ENCODE results near the gene GPANK1. TPM values are rescaled to one million over a fixed set of nuclear protein-coding genes. Genes with fewer than 3 reads are reported as not detected.

The GPANK1 gene
- total and polyA plus RNA-seq, 9 of the 15 experiments (the other 6 are each of a cell fraction or from before 2014, with no cell fraction given) = 32.2 to 111 (median 46.3) TPM

GRCh38 chr6:31676904-31677303, 12.1 kb upstream of the GPANK1 start (continued):
- TF ChIP-seq, protein P1, sequence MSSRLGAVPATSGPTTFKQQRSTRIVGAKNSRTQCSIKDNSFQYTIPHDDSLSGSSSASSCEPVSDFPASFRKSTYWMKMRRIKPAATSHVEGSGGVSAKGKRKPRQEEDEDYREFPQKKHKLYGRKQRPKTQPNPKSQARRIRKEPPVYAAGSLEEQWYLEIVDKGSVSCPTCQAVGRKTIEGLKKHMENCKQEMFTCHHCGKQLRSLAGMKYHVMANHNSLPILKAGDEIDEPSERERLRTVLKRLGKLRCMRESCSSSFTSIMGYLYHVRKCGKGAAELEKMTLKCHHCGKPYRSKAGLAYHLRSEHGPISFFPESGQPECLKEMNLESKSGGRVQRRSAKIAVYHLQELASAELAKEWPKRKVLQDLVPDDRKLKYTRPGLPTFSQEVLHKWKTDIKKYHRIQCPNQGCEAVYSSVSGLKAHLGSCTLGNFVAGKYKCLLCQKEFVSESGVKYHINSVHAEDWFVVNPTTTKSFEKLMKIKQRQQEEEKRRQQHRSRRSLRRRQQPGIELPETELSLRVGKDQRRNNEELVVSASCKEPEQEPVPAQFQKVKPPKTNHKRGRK (tag; IDR thresholded peaks at IDR 0.05) = no peak
- TF ChIP-seq, protein P2, sequence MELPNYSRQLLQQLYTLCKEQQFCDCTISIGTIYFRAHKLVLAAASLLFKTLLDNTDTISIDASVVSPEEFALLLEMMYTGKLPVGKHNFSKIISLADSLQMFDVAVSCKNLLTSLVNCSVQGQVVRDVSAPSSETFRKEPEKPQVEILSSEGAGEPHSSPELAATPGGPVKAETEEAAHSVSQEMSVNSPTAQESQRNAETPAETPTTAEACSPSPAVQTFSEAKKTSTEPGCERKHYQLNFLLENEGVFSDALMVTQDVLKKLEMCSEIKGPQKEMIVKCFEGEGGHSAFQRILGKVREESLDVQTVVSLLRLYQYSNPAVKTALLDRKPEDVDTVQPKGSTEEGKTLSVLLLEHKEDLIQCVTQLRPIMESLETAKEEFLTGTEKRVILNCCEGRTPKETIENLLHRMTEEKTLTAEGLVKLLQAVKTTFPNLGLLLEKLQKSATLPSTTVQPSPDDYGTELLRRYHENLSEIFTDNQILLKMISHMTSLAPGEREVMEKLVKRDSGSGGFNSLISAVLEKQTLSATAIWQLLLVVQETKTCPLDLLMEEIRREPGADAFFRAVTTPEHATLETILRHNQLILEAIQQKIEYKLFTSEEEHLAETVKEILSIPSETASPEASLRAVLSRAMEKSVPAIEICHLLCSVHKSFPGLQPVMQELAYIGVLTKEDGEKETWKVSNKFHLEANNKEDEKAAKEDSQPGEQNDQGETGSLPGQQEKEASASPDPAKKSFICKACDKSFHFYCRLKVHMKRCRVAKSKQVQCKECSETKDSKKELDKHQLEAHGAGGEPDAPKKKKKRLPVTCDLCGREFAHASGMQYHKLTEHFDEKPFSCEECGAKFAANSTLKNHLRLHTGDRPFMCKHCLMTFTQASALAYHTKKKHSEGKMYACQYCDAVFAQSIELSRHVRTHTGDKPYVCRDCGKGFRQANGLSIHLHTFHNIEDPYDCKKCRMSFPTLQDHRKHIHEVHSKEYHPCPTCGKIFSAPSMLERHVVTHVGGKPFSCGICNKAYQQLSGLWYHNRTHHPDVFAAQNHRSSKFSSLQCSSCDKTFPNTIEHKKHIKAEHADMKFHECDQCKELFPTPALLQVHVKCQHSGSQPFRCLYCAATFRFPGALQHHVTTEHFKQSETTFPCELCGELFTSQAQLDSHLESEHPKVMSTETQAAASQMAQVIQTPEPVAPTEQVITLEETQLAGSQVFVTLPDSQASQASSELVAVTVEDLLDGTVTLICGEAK (IDR thresholded peaks at IDR 0.05) = peak; percentile 50; the same call in 1 of the 2 replicates
- TF ChIP-seq, protein P2 (CRISPR knock-in tag; IDR thresholded peaks at IDR 0.05) = no peak
- TF ChIP-seq C11orf30 (IDR thresholded peaks at IDR 0.05; ENCODE audit: low read depth) = no peak
- no peak for TF ChIP-seq TAF9B (IDR thresholded peaks at IDR 0.05; ENCODE audit: partially characterized antibody)
- TF ChIP-seq, protein P3, sequence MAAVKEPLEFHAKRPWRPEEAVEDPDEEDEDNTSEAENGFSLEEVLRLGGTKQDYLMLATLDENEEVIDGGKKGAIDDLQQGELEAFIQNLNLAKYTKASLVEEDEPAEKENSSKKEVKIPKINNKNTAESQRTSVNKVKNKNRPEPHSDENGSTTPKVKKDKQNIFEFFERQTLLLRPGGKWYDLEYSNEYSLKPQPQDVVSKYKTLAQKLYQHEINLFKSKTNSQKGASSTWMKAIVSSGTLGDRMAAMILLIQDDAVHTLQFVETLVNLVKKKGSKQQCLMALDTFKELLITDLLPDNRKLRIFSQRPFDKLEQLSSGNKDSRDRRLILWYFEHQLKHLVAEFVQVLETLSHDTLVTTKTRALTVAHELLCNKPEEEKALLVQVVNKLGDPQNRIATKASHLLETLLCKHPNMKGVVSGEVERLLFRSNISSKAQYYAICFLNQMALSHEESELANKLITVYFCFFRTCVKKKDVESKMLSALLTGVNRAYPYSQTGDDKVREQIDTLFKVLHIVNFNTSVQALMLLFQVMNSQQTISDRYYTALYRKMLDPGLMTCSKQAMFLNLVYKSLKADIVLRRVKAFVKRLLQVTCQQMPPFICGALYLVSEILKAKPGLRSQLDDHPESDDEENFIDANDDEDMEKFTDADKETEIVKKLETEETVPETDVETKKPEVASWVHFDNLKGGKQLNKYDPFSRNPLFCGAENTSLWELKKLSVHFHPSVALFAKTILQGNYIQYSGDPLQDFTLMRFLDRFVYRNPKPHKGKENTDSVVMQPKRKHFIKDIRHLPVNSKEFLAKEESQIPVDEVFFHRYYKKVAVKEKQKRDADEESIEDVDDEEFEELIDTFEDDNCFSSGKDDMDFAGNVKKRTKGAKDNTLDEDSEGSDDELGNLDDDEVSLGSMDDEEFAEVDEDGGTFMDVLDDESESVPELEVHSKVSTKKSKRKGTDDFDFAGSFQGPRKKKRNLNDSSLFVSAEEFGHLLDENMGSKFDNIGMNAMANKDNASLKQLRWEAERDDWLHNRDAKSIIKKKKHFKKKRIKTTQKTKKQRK (IDR thresholded peaks at IDR 0.05; ENCODE audit: borderline replicate concordance, low read depth, low read length) = no peak
- no peak for TF ChIP-seq GTF2A2 (tag; IDR thresholded peaks at IDR 0.05)
- TF ChIP-seq VEZF1 (CRISPR knock-in tag; IDR thresholded peaks at IDR 0.05) = peak; percentile 68
- TF ChIP-seq IRF2 (CRISPR knock-in tag; IDR thresholded peaks at IDR 0.05) = no peak
- TF ChIP-seq BMI1 (IDR thresholded peaks at IDR 0.05; ENCODE audit: low read length) = no peak
- peak; percentile 62 for TF ChIP-seq CREB1 (IDR thresholded peaks at IDR 0.05)
- peak; percentile 56 for TF ChIP-seq CREB1 (CRISPR knock-in tag; IDR thresholded peaks at IDR 0.05)
